ENCODE data around the gene MFSD6.
"Not testable (repeated sequence)": the region's sequence is repeated elsewhere in the genome, so short reads cannot be mapped to it uniquely, and the experiment has no call there.

The MFSD6 gene

GRCh38 chr2:190501702-190502407 is 93.7 kb downstream of the MFSD6 start:
- DNase-seq (ENCODE audit: low spot score): no peak

- DNase-seq (ENCODE audit: low spot score): no peak
These were observed 94.9 kb downstream of the MFSD6 start for GRCh38 chr2:190503088-190503487.

- DNase-seq (ENCODE audit: low spot score): no peak
These were observed 96.8 kb downstream of the MFSD6 start for GRCh38 chr2:190504912-190505311.

- no peak for DNase-seq (ENCODE audit: low spot score)
These were observed 97.5 kb downstream of the MFSD6 start for GRCh38 chr2:190505696-190506095.

GRCh38 chr2:190506666-190507065 is 98.5 kb downstream of the MFSD6 start:
- no peak for DNase-seq (ENCODE audit: low spot score)

GRCh38 chr2:190507135-190507534 is 99.0 kb downstream of the MFSD6 start:
- DNase-seq (ENCODE audit: low spot score): no peak

- not testable (repeated sequence) for DNase-seq (ENCODE audit: low spot score)
These were observed 101.7 kb downstream of the MFSD6 start for GRCh38 chr2:190509895-190510294.

GRCh38 chr2:190511104-190511503 is 102.9 kb downstream of the MFSD6 start:
- no peak for DNase-seq (ENCODE audit: low spot score)

GRCh38 chr2:190512539-190513095 is 104.5 kb downstream of the MFSD6 start:
- DNase-seq (ENCODE audit: low spot score): no peak

GRCh38 chr2:190513877-190514276 is 105.7 kb downstream of the MFSD6 start:
- DNase-seq (ENCODE audit: low spot score): no peak

- no peak for DNase-seq (ENCODE audit: low spot score)
These were observed 106.5 kb downstream of the MFSD6 start for GRCh38 chr2:190514676-190515075.

GRCh38 chr2:190515687-190516086 is 107.5 kb downstream of the MFSD6 start:
- DNase-seq (ENCODE audit: low spot score): peak; percentile 45

GRCh38 chr2:190517468-190517867 is 109.3 kb downstream of the MFSD6 start:
- no peak for DNase-seq (ENCODE audit: low spot score)

GRCh38 chr2:190519975-190520767 is 112.0 kb downstream of the MFSD6 start:
- peak; percentile 28 for DNase-seq (ENCODE audit: low spot score)

GRCh38 chr2:190524928-190525327 is 116.8 kb downstream of the MFSD6 start:
- no peak for DNase-seq (ENCODE audit: low spot score)

- DNase-seq (ENCODE audit: low spot score): no peak
These were observed 118.1 kb downstream of the MFSD6 start for GRCh38 chr2:190526105-190526750.

- no peak for DNase-seq (ENCODE audit: low spot score)
These were observed 119.1 kb downstream of the MFSD6 start for GRCh38 chr2:190527214-190527613.

- DNase-seq (ENCODE audit: low spot score): no peak
These were observed 119.8 kb downstream of the MFSD6 start for GRCh38 chr2:190527918-190528317.

GRCh38 chr2:190528521-190529001 is 120.4 kb downstream of the MFSD6 start:
- no peak for DNase-seq (ENCODE audit: low spot score)

- no peak for DNase-seq (ENCODE audit: low spot score)
These were observed 121.5 kb downstream of the MFSD6 start for GRCh38 chr2:190529486-190530247.

- peak; percentile 13 for DNase-seq (ENCODE audit: low spot score)
These were observed 122.2 kb downstream of the MFSD6 start for GRCh38 chr2:190530248-190530900.

Measured in CD4-positive, alpha-beta T cell treated with Interleukin-2 at 100 ng/mL for 4 hours (primary cell).